Testis (tissue), 3 donors: ENCODE results near the gene ZNF620. TPM values are rescaled to one million over a fixed set of nuclear protein-coding genes. Genes with fewer than 3 reads are reported as not detected.
A peak's percentile ranks its signal among the peaks of the same experiment; 100 is the strongest.

Source experiments
- DNase-seq: peaks from one replicate; pipeline ENCODE4 v3.0.0-alpha.2; 2019
- H3K27ac ChIP-seq, 2 donors: fragments of 200-600 bp; sonication (generic); one replicate each; pipeline ENCODE4 v1.5.1; 2019
- H3K27me3 ChIP-seq: fragments of 200-600 bp; sonication (generic); one replicate; pipeline ENCODE4 v1.5.1; 2019
- H3K36me3 ChIP-seq: fragments of 200-600 bp; sonication (generic); one replicate; pipeline ENCODE4 v1.5.1; 2017; ENCODE audit warnings: low read depth; ENCODE audit errors: missing control alignments
- H3K4me1 ChIP-seq: fragments of 200-600 bp; sonication (generic); one replicate; pipeline ENCODE4 v1.5.1; 2019
- H3K4me3 ChIP-seq, 2 donors: fragments of 200-600 bp; sonication (generic); one replicate each; pipeline ENCODE4 v1.5.1; 2017 to 2019
- H3K9me3 ChIP-seq: fragments of 200-600 bp; sonication (generic); one replicate; pipeline ENCODE4 v1.5.1; 2017
- POLR2A ChIP-seq: fragments of 450-650 bp; IDR thresholded peaks from one replicate; pipeline ENCODE4 v1.6.1; 2017; ENCODE audit warnings: antibody characterized with exemption, mild to moderate bottlenecking, moderate library complexity
- WGBS, 2 donors: methylation state at CpG; one replicate each; pipeline ENCODE4 v1.1.5; 2018; 5-methylcytosine and 5-hydroxymethylcytosine counted together
- intact Hi-C: fragments of 100-400 bp; cut with DNase I; formaldehyde crosslinking; loops from one replicate; pipeline ENCODE4 v1.15.1; 2023; ENCODE audit warnings: low total_unique reads
- polyA plus RNA-seq: library from polyadenylated mRNA; stranded (reverse); fragments of 350-450 nt; fragmentation: Illumina TruSeq; extraction: RNeasy Lipid Tissue Mini Kit (QIAGEN cat#74804); gene quantifications from one replicate; pipeline ENCODE4 v1.2.3, GENCODE V29; 2014; ENCODE audit warnings: low read depth, low replicate concordance; ENCODE audit not compliant: insufficient read depth
- total RNA-seq, 2 donors: library from RNA; depleted of rRNA; stranded (reverse); fragments of >200 nt; gene quantifications; one replicate each; pipeline ENCODE4 v1.2.3, GENCODE V29; 2016
- TF ChIP-seq, protein P1 (sequence below), 3 experiments: fragments of 450-650 bp in 2 of 3; fragments of 200-600 bp in 1 of 3; sonication (generic) in 1 of 3; IDR thresholded peaks; one replicate each; pipeline ENCODE4 v1.5.1; 2016 to 2019; ENCODE audit warnings: antibody characterized with exemption in 3 of 3, mild to moderate bottlenecking in 2 of 3, moderate library complexity in 1 of 3

ZNF620 gene
- total and polyA plus RNA-seq, 3 donors from 2014 or later = 1.6 to 4.2 (median 3.7) TPM

DNA sequence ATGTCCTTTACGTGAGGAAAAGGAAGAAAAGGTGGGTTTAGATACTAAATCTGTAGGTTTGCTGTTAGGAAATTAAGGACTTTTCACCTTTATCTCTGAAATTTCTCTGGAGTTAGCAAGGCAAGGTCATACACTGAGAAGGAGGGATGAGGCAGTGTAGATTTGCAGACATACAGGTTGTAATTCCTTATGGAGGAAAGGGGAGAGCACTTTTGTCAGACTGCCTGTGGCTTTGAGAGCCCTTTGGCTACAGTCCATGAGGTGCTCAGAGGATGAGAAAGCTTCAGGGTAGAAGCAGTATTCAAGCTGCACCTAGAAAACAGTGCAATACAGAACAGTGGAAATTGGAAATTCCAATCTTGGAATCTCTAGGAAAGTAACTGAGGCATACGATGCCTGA, 40.4 kb upstream of the ZNF620 start:
- no peak for TF ChIP-seq POLR2A
- TF ChIP-seq, protein P1, sequence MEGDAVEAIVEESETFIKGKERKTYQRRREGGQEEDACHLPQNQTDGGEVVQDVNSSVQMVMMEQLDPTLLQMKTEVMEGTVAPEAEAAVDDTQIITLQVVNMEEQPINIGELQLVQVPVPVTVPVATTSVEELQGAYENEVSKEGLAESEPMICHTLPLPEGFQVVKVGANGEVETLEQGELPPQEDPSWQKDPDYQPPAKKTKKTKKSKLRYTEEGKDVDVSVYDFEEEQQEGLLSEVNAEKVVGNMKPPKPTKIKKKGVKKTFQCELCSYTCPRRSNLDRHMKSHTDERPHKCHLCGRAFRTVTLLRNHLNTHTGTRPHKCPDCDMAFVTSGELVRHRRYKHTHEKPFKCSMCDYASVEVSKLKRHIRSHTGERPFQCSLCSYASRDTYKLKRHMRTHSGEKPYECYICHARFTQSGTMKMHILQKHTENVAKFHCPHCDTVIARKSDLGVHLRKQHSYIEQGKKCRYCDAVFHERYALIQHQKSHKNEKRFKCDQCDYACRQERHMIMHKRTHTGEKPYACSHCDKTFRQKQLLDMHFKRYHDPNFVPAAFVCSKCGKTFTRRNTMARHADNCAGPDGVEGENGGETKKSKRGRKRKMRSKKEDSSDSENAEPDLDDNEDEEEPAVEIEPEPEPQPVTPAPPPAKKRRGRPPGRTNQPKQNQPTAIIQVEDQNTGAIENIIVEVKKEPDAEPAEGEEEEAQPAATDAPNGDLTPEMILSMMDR (IDR thresholded peaks at IDR 0.05) = no peak
- 71 to 82% methylated on average over 2 of the region's 2 CpGs for WGBS, 2 donors
- Histone ChIP-seq H3K4me3 (no peak overlapping the region), H3K27ac (no peak overlapping the region), H3K4me1 (no peaks in the 10 kb centered on the region), H3K27me3 (no peaks in the 10 kb centered on the region), H3K36me3 (no peaks in the 10 kb centered on the region), H3K9me3 (no peaks in the 10 kb centered on the region)
- DNase-seq = no peak
- intact Hi-C loops = no loop called here

DNA sequence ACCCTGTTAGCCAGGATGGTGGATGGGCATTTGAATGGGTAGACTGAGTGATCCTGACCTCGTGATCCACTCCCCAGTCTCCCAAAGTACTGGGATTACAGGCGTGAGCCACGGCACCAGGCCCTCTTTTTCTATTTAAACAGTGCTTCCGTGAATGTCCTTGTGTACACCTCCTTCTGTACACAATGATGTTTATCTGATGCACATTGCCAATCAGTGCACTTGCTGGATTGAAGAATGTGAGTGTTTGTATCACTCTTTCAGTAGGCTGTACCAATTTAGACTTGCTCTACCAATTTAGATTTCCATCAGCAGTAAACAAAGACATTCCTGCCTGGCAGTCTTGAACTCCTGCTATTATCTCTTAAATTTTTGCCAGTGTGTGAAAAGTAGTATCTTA, 37.8 kb upstream of the ZNF620 start:
- H3K4me3 ChIP-seq = no peak overlapping the region
- TF ChIP-seq POLR2A = no peak
- TF ChIP-seq, protein P1 (IDR thresholded peaks at IDR 0.05) = no peak
- H3K9me3 ChIP-seq = no peaks in the 10 kb centered on the region
- no peaks in the 10 kb centered on the region for H3K36me3 ChIP-seq
- intact Hi-C loops = no loop called here
- DNase-seq = no peak
- no peaks in the 10 kb centered on the region for H3K27me3 ChIP-seq
- 88 to 90% methylated on average over 4 of the region's 4 CpGs for WGBS, 2 donors
- H3K4me1 ChIP-seq = no peaks in the 10 kb centered on the region
- no peak overlapping the region for H3K27ac ChIP-seq

DNA sequence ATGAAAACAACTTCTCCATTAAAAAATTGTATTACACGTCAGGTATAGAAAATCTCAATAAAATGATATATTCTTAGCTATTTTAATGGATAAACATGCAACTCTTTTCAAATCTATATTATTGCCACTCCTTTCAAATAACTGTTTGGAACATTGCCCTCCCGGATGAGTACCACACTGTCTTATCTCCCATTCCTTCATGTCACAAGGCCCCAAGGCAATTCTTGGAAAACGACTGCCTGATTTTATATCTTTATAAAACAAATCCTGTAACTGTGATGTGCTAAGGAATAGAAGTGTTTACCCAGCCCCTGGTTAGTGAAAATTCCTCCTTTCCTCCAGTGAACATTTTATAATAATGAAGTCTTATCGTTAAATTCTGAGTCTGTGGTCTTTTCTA, 35.1 kb upstream of the ZNF620 start:
- intact Hi-C loops = no loop called here
- H3K9me3 ChIP-seq = no peaks in the 10 kb centered on the region
- no peaks in the 10 kb centered on the region for H3K27me3 ChIP-seq
- WGBS, 2 donors = 76 to 78% methylated on average over 4 of the region's 4 CpGs
- H3K4me1 ChIP-seq = no peaks in the 10 kb centered on the region
- no peaks in the 10 kb centered on the region for H3K36me3 ChIP-seq
- TF ChIP-seq, protein P1 (IDR thresholded peaks at IDR 0.05) = no peak
- TF ChIP-seq POLR2A = no peak
- no peak for DNase-seq
- no peak overlapping the region for H3K27ac ChIP-seq
- no peak overlapping the region for H3K4me3 ChIP-seq

DNA sequence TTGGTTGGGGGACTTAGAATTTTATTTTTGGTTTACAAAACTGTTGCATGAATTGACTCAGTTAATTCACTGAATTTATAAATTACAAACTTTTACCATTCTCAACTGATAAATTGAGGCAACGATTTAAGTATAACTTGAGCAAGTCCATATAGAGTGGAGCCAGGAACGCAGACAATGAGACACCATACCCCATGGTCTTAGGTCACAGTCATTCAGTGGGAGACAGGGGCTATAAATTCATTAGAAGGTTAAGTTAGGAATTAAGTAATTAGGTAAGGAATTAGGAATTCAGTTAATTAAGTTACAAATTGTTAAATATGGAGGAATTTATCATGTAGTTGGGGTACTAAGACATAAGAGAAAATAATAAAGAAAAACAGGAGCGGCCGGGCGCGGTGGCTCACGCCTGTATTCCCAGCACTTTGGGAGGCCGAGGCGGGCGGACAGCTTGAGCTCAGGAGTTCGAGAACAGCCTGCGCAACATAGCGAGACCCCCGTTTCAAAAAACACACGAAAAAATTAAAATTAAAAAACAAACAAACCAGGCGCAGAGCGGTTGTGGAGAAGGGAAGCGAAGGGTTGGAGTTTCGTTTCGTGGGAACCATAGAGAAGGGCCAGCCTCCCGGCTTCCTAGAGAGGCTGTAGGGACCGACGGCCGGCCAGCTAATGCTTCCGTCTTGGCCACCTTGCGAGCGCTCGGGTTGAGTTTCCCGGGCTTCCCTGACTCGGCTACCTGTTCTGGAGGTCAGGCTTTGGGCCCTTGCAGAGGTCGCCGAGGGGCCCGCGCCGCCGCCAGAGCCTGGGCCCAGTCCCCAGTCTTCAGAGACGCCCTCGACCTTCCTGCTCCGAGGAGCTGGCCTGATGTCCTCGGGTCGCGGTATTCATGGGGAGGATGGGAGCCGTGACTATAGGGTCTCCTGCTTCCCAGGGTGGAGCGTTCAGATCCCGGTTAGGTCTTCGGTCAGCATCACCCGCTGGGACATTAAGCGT, 29.1 kb upstream of the ZNF620 start, which contains the start of gene ZNF619:
TSS of gene ZNF619 (plus strand) at position 645 of the 993 bp plus-strand sequence. CDS start 858 bp downstream, outside the sequence.
- intact Hi-C loops = no loop called here
- H3K4me3 ChIP-seq = peak within 1 kb of the TSS; percentile 63 to 79

More for the DNA sequence above, 29.1 kb upstream of the ZNF620 start, which contains the start of gene ZNF619:
- Histone ChIP-seq H3K27ac (peak within 1 kb of the TSS in 1 of 2 donors; percentile 36), H3K9me3 (no peaks in the 10 kb centered on the region), H3K36me3 (no peaks in the 10 kb centered on the region), H3K27me3 (no peaks in the 10 kb centered on the region), H3K4me1 (peaks cover 6% of the 10 kb centered on the region)
- DNase-seq = peak; percentile 74
- TF ChIP-seq, protein P1 (IDR thresholded peaks at IDR 0.05) = no peak
- TF ChIP-seq POLR2A = no peak
- 4 to 7% methylated on average over 39 to 48 of the region's 48 CpGs for WGBS, 2 donors
